Activated T-cell treated with anti-CD3 and anti-CD28 coated beads, Interleukin-2, amount 50 U/mL, for 24 hours (primary cell): ENCODE measurements around the gene RALB.
"Not testable (repeated sequence)": the region's sequence is repeated elsewhere in the genome, so short reads cannot be mapped to it uniquely, and the experiment has no call there.

Experiments
- DNase-seq: peaks from one replicate; pipeline ENCODE4 v3.0.0-alpha.2; 2020
- H3K27ac Mint-ChIP-seq: 2 replicates; pipeline ENCODE4 v1.8.0; 2020; ENCODE audit warnings: mild to moderate bottlenecking, mixed read lengths
- H3K27me3 Mint-ChIP-seq: 2 replicates; pipeline ENCODE4 v1.8.0; 2020; ENCODE audit warnings: mixed read lengths
- H3K36me3 Mint-ChIP-seq: 2 replicates; pipeline ENCODE4 v1.8.0; 2020; ENCODE audit warnings: low read depth, mixed read lengths
- H3K4me1 Mint-ChIP-seq: 2 replicates; pipeline ENCODE4 v1.8.0; 2020; ENCODE audit warnings: low read depth, mixed read lengths
- H3K4me3 Mint-ChIP-seq: 2 replicates; pipeline ENCODE4 v1.8.0; 2020; ENCODE audit warnings: mild to moderate bottlenecking, moderate library complexity, mixed read lengths
- H3K9me3 Mint-ChIP-seq: 2 replicates; pipeline ENCODE4 v1.8.0; 2020; ENCODE audit warnings: mixed read lengths

Gene RALB

GRCh38 chr2:120231974-120232635 is 20.5 kb upstream of the RALB start:
- Mint-ChIP-seq H3K4me3 (peak overlapping the region; percentile 91), H3K9me3 (no peaks in the 10 kb centered on the region), H3K4me1 (peaks cover 62% of the 10 kb centered on the region), H3K36me3 (peaks cover 22% of the 10 kb centered on the region), H3K27ac (peak overlapping the region; percentile 100), H3K27me3 (no peaks in the 10 kb centered on the region)
- peak; percentile 78 for DNase-seq

GRCh38 chr2:120233292-120233691 is 19.4 kb upstream of the RALB start:
- H3K36me3 Mint-ChIP-seq, result peaks cover 22% of the 10 kb centered on the region
- peaks cover 53% of the 10 kb centered on the region for H3K4me1 Mint-ChIP-seq
- H3K9me3 Mint-ChIP-seq, result no peaks in the 10 kb centered on the region
- H3K27me3 Mint-ChIP-seq, result no peaks in the 10 kb centered on the region
- peak overlapping the region; percentile 100 for H3K27ac Mint-ChIP-seq
- DNase-seq, result peak; percentile 29
- H3K4me3 Mint-ChIP-seq, result peak overlapping the region; percentile 91

GRCh38 chr2:120235158-120235557 is 17.5 kb upstream of the RALB start:
- not testable (repeated sequence) for H3K27me3 Mint-ChIP-seq, H3K4me3 Mint-ChIP-seq, DNase-seq, H3K36me3 Mint-ChIP-seq, H3K9me3 Mint-ChIP-seq
- Mint-ChIP-seq H3K27ac (peak overlapping the region; percentile 8), H3K4me1 (peaks cover 36% of the 10 kb centered on the region)

GRCh38 chr2:120235681-120236080 is 17.0 kb upstream of the RALB start:
- Mint-ChIP-seq H3K4me1 (peaks cover 32% of the 10 kb centered on the region), H3K36me3 (peaks cover 9% of the 10 kb centered on the region), H3K9me3 (no peaks in the 10 kb centered on the region), H3K27me3 (no peaks in the 10 kb centered on the region), H3K4me3 (no peak overlapping the region), H3K27ac (no peak overlapping the region)
- peak; percentile 17 for DNase-seq

GRCh38 chr2:120236316-120236715 is 16.3 kb upstream of the RALB start:
- no peaks in the 10 kb centered on the region for H3K9me3 Mint-ChIP-seq
- H3K27ac Mint-ChIP-seq, result no peak overlapping the region
- DNase-seq, result peak; percentile 23
- H3K4me3 Mint-ChIP-seq, result no peak overlapping the region
- H3K4me1 Mint-ChIP-seq, result peaks cover 25% of the 10 kb centered on the region
- peaks cover 6% of the 10 kb centered on the region for H3K36me3 Mint-ChIP-seq
- no peaks in the 10 kb centered on the region for H3K27me3 Mint-ChIP-seq

- Mint-ChIP-seq H3K4me1 (peaks cover 21% of the 10 kb centered on the region), H3K27me3 (no peaks in the 10 kb centered on the region), H3K4me3 (no peak overlapping the region), H3K27ac (no peak overlapping the region), H3K36me3 (peaks cover 4% of the 10 kb centered on the region), H3K9me3 (no peaks in the 10 kb centered on the region)
- peak; percentile 15 for DNase-seq
These were observed 15.9 kb upstream of the RALB start for GRCh38 chr2:120236791-120237190.

- no peaks in the 10 kb centered on the region for H3K9me3 Mint-ChIP-seq
- no peaks in the 10 kb centered on the region for H3K27me3 Mint-ChIP-seq
- peaks cover 15% of the 10 kb centered on the region for H3K4me1 Mint-ChIP-seq
- H3K27ac Mint-ChIP-seq, result no peak overlapping the region
- DNase-seq, result peak; percentile 28
- H3K36me3 Mint-ChIP-seq, result no peaks in the 10 kb centered on the region
- no peak overlapping the region for H3K4me3 Mint-ChIP-seq
These were observed 15.2 kb upstream of the RALB start for GRCh38 chr2:120237491-120237902.

- no peak overlapping the region for H3K27ac Mint-ChIP-seq
- no peak overlapping the region for H3K4me3 Mint-ChIP-seq
- no peaks in the 10 kb centered on the region for H3K9me3 Mint-ChIP-seq
- no peaks in the 10 kb centered on the region for H3K36me3 Mint-ChIP-seq
- no peaks in the 10 kb centered on the region for H3K27me3 Mint-ChIP-seq
- no peak for DNase-seq
- peaks cover 3% of the 10 kb centered on the region for H3K4me1 Mint-ChIP-seq
These were observed 13.7 kb upstream of the RALB start for GRCh38 chr2:120238728-120239487.

GRCh38 chr2:120239488-120240287 is 13.0 kb upstream of the RALB start:
- no peak overlapping the region for H3K4me3 Mint-ChIP-seq
- H3K36me3 Mint-ChIP-seq, result no peaks in the 10 kb centered on the region
- H3K4me1 Mint-ChIP-seq, result peaks cover 3% of the 10 kb centered on the region
- H3K27ac Mint-ChIP-seq, result no peak overlapping the region
- no peak for DNase-seq
- H3K27me3 Mint-ChIP-seq, result no peaks in the 10 kb centered on the region
- H3K9me3 Mint-ChIP-seq, result no peaks in the 10 kb centered on the region

GRCh38 chr2:120240901-120241429 is 11.7 kb upstream of the RALB start:
- Mint-ChIP-seq H3K4me3 (no peak overlapping the region), H3K36me3 (no peaks in the 10 kb centered on the region), H3K27me3 (no peaks in the 10 kb centered on the region), H3K27ac (no peak overlapping the region), H3K4me1 (peaks cover 3% of the 10 kb centered on the region), H3K9me3 (no peaks in the 10 kb centered on the region)
- DNase-seq, result no peak

- Mint-ChIP-seq H3K9me3 (no peaks in the 10 kb centered on the region), H3K4me1 (peaks cover 3% of the 10 kb centered on the region), H3K27ac (no peak overlapping the region), H3K27me3 (peaks cover 4% of the 10 kb centered on the region), H3K36me3 (no peaks in the 10 kb centered on the region), H3K4me3 (no peak overlapping the region)
- no peak for DNase-seq
These were observed 11.0 kb upstream of the RALB start for GRCh38 chr2:120241684-120242083.

GRCh38 chr2:120243211-120243610 is 9.4 kb upstream of the RALB start:
- Mint-ChIP-seq H3K27ac (no peak overlapping the region), H3K36me3 (no peaks in the 10 kb centered on the region), H3K27me3 (peaks cover 11% of the 10 kb centered on the region), H3K9me3 (no peaks in the 10 kb centered on the region), H3K4me3 (no peak overlapping the region), H3K4me1 (peaks cover 5% of the 10 kb centered on the region)
- DNase-seq, result no peak

GRCh38 chr2:120243875-120244553 is 8.6 kb upstream of the RALB start:
- peaks cover 4% of the 10 kb centered on the region for H3K4me1 Mint-ChIP-seq
- no peaks in the 10 kb centered on the region for H3K9me3 Mint-ChIP-seq
- H3K27ac Mint-ChIP-seq, result no peak overlapping the region
- no peak overlapping the region for H3K4me3 Mint-ChIP-seq
- H3K36me3 Mint-ChIP-seq, result no peaks in the 10 kb centered on the region
- DNase-seq, result no peak
- H3K27me3 Mint-ChIP-seq, result peaks cover 15% of the 10 kb centered on the region
